Measurements from ENCODE around the gene PGS1. TPM values are rescaled to one million over a fixed set of nuclear protein-coding genes. Genes with fewer than 3 reads are reported as not detected.

PGS1 gene
- total RNA-seq, 1 donor from 2014 or later: 41.8 TPM

- DNase-seq (ENCODE audit: low spot score in 2 of 2): no peak
- Histone ChIP-seq H3K27me3 (no peaks in the 10 kb centered on the region), H3K27ac (no peak overlapping the region), H3K9me3 (no peaks in the 10 kb centered on the region), H3K4me1 (no peaks in the 10 kb centered on the region), H3K36me3 (no peaks in the 10 kb centered on the region), H3K4me3 (no peak overlapping the region)
- intact Hi-C loops (cut with DNase I): no loop called here
- no peak for TF ChIP-seq CTCF (IDR thresholded peaks at IDR 0.05)
These were observed 43.2 kb upstream of the PGS1 start for GRCh38 chr17:78335209-78335608.

- Histone ChIP-seq H3K36me3 (no peaks in the 10 kb centered on the region), H3K9me3 (no peaks in the 10 kb centered on the region), H3K27me3 (no peaks in the 10 kb centered on the region), H3K4me1 (peaks cover 4 to 5% of the 10 kb centered on the region in 2 donors), H3K4me3 (no peak overlapping the region), H3K27ac (no peak overlapping the region)
- DNase-seq (ENCODE audit: low spot score in 2 of 2): no peak
- no peak for TF ChIP-seq CTCF (IDR thresholded peaks at IDR 0.05)
- intact Hi-C loops (cut with DNase I): no loop called here
These were observed 41.0 kb upstream of the PGS1 start for GRCh38 chr17:78337244-78338109.

GRCh38 chr17:78338486-78339259 lies 39.8 kb upstream of the PGS1 start:
- Histone ChIP-seq H3K27ac (no peak overlapping the region), H3K4me3 (no peak overlapping the region), H3K4me1 (peaks cover 15 to 17% of the 10 kb centered on the region in 2 donors), H3K36me3 (no peaks in the 10 kb centered on the region), H3K9me3 (no peaks in the 10 kb centered on the region), H3K27me3 (no peaks in the 10 kb centered on the region)
- no peak for DNase-seq (ENCODE audit: low spot score in 2 of 2)
- intact Hi-C loops (cut with DNase I): no loop called here
- TF ChIP-seq CTCF (IDR thresholded peaks at IDR 0.05): no peak

GRCh38 chr17:78340183-78340955 lies 38.1 kb upstream of the PGS1 start:
- no peak overlapping the region for H3K4me3 ChIP-seq
- DNase-seq (ENCODE audit: low spot score in 2 of 2): no peak
- H3K27me3 ChIP-seq: no peaks in the 10 kb centered on the region
- no peaks in the 10 kb centered on the region for H3K9me3 ChIP-seq
- intact Hi-C loops (cut with DNase I): no loop called here
- H3K4me1 ChIP-seq: peaks cover 17 to 22% of the 10 kb centered on the region in 2 donors
- no peaks in the 10 kb centered on the region for H3K36me3 ChIP-seq
- H3K27ac ChIP-seq: peak overlapping the region; percentile 86 to 99
- TF ChIP-seq CTCF (IDR thresholded peaks at IDR 0.05): no peak

Data from ascending aorta (tissue), 2 donors.